GM21381 (cell line): ENCODE data around the gene NSUN7.
"Not testable (repeated sequence)": the region's sequence is repeated elsewhere in the genome, so short reads cannot be mapped to it uniquely, and the experiment has no call there.

Source experiments
- ATAC-seq: cut with Tn5 transposase; IDR thresholded peaks from one replicate; pipeline ENCODE4 v1.9.1; 2021; ENCODE audit warnings: mild to moderate bottlenecking, moderate library complexity; ENCODE audit not compliant: unreplicated experiment

NSUN7 gene

GRCh38 chr4:40749717-40750460 lies at the start of gene NSUN7:
TSS of gene NSUN7 (plus strand) at chr4:40749955. CDS start at chr4:40750694, 739 bp downstream.
- no peak for ATAC-seq

- no peak for ATAC-seq
These were observed 47.5 kb upstream of the NSUN7 start for GRCh38 chr4:40702137-40702799.

GRCh38 chr4:40702800-40703151 lies 47.0 kb upstream of the NSUN7 start:
- ATAC-seq: no peak

- no peak for ATAC-seq
These were observed 45.7 kb upstream of the NSUN7 start for GRCh38 chr4:40704073-40704472.

- ATAC-seq: no peak
These were observed 39.1 kb upstream of the NSUN7 start for GRCh38 chr4:40710484-40711254.

GRCh38 chr4:40713001-40713400 lies 36.8 kb upstream of the NSUN7 start:
- ATAC-seq: not testable (repeated sequence)

GRCh38 chr4:40713798-40714197 lies 36.0 kb upstream of the NSUN7 start:
- no peak for ATAC-seq

GRCh38 chr4:40718586-40718985 lies 31.2 kb upstream of the NSUN7 start:
- no peak for ATAC-seq

GRCh38 chr4:40719008-40719623 lies 30.6 kb upstream of the NSUN7 start:
- peak; percentile 61 for ATAC-seq

GRCh38 chr4:40720351-40720750 lies 29.4 kb upstream of the NSUN7 start:
- ATAC-seq: no peak

GRCh38 chr4:40720916-40721315 lies 28.8 kb upstream of the NSUN7 start:
- no peak for ATAC-seq

- ATAC-seq: no peak
These were observed 28.0 kb upstream of the NSUN7 start for GRCh38 chr4:40721730-40722171.

- peak; percentile 69 for ATAC-seq
These were observed 27.1 kb upstream of the NSUN7 start for GRCh38 chr4:40722576-40723161.

- no peak for ATAC-seq
These were observed 26.0 kb upstream of the NSUN7 start for GRCh38 chr4:40723728-40724127.

GRCh38 chr4:40728333-40728732 lies 21.4 kb upstream of the NSUN7 start:
- no peak for ATAC-seq

- ATAC-seq: no peak
These were observed 20.2 kb upstream of the NSUN7 start for GRCh38 chr4:40729555-40729954.

GRCh38 chr4:40730091-40730679 lies 19.6 kb upstream of the NSUN7 start:
- no peak for ATAC-seq

- ATAC-seq: no peak
These were observed 18.4 kb upstream of the NSUN7 start for GRCh38 chr4:40731361-40731760.

GRCh38 chr4:40731792-40732245 lies 17.9 kb upstream of the NSUN7 start:
- peak; percentile 66 for ATAC-seq

GRCh38 chr4:40733752-40734151 lies 16.0 kb upstream of the NSUN7 start:
- ATAC-seq: no peak
